Stimulated activated CD4-positive, alpha-beta T cell treated with anti-CD3 and anti-CD28 coated beads, Interleukin-15, amount 100 ng/mL, for 1 hour (primary cell): ENCODE data around the gene HDAC4.

Source experiments
- DNase-seq, 2 donors: peaks; one replicate each; pipeline ENCODE4 v3.0.0-alpha.2; 2020; ENCODE audit warnings: low read depth in 1 of 2, low spot score in 1 of 2

The HDAC4 gene

GRCh38 chr2:239329972-239330572 is 70.7 kb downstream of the HDAC4 start:
- no peak for DNase-seq

GRCh38 chr2:239329284-239329971 is 71.4 kb downstream of the HDAC4 start:
- no peak for DNase-seq

- DNase-seq, result no peak
Measured at GRCh38 chr2:239328351-239329191, 72.2 kb downstream of the HDAC4 start.

GRCh38 chr2:239327536-239328350 is 73.1 kb downstream of the HDAC4 start:
- no peak for DNase-seq

GRCh38 chr2:239326831-239327535 is 73.8 kb downstream of the HDAC4 start:
- DNase-seq, result peak; percentile 38 to 58

- no peak for DNase-seq
Measured at GRCh38 chr2:239324456-239324855, 76.4 kb downstream of the HDAC4 start.

GRCh38 chr2:239323447-239323846 is 77.4 kb downstream of the HDAC4 start:
- no peak for DNase-seq

GRCh38 chr2:239322416-239323086 is 78.3 kb downstream of the HDAC4 start:
- DNase-seq, result no peak

GRCh38 chr2:239321596-239322415 is 79.0 kb downstream of the HDAC4 start:
- DNase-seq, result peak in 1 of 2 donors; percentile 22

GRCh38 chr2:239318790-239319661 is 81.8 kb downstream of the HDAC4 start:
- no peak for DNase-seq

GRCh38 chr2:239318151-239318611 is 82.6 kb downstream of the HDAC4 start:
- no peak for DNase-seq

- no peak for DNase-seq
Measured at GRCh38 chr2:239316562-239317465, 84.0 kb downstream of the HDAC4 start.

GRCh38 chr2:239315308-239315707 is 85.5 kb downstream of the HDAC4 start:
- DNase-seq, result no peak

- no peak for DNase-seq
Measured at GRCh38 chr2:239313776-239314175, 87.0 kb downstream of the HDAC4 start.

- no peak for DNase-seq
Measured at GRCh38 chr2:239312741-239313667, 87.8 kb downstream of the HDAC4 start.

GRCh38 chr2:239312081-239312511 is 88.7 kb downstream of the HDAC4 start:
- DNase-seq, result no peak
